ENCODE data around the gene SNED1. TPM values are rescaled to one million over a fixed set of nuclear protein-coding genes. Genes with fewer than 3 reads are reported as not detected.

SNED1 gene
- total RNA-seq, 1 donor from 2014 or later, result 19.4 TPM

DNA sequence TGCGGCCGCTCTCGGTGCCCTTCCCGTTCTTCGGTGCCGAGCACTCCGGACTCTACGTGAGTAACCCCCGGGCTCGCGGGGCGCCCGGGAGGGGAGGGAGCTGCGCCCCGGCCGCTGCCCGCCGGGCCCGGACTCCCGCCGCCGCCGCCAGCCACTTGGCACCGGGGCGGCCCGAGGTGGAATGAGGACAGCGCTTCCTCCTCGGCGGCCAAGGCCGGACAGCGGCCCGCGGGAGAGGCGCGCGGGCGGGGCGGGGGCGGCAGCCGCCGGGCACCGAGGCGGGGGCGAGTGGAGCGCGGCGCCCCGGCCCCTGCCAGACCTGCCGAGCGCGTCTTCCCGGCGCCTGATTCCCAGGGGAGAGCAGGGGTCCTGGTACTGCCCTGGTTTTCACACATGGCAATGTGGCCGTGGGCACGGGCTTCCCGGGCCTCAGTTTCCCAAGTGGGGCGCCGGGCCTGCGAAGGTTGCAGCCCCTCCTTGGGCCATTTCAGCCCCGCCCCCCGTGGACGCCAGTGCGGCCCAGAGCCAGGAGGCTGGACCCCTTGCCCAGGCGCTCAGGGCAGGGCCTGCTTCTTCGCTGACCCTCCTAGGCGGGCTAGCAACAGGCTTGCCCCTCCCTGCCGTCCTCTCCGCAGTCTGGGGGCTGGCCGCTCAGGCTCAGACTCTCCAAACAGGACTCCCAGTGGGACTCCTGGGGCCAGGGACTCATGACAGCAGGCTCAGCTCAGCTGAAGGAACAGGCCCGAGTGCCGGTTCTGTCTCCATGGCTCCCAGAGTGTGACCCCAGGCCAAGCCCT is 775 bp downstream of the SNED1 start:
- Mint-ChIP-seq H3K4me1 (ENCODE audit: unreplicated experiment) (peaks cover 30% of the 10 kb centered on the region), H3K27me3 (ENCODE audit: unreplicated experiment) (peaks cover 11% of the 10 kb centered on the region), H3K9me3 (ENCODE audit: unreplicated experiment) (peaks cover 7% of the 10 kb centered on the region), H3K36me3 (ENCODE audit: unreplicated experiment) (peaks cover 7% of the 10 kb centered on the region), H3K4me3 (ENCODE audit: unreplicated experiment) (peak overlapping the region; percentile 57), H3K27ac (ENCODE audit: unreplicated experiment) (no peak overlapping the region)
- DNase-seq (ENCODE audit: extremely low spot score, unreplicated experiment), result peak; percentile 82
- TF ChIP-seq, protein P1, sequence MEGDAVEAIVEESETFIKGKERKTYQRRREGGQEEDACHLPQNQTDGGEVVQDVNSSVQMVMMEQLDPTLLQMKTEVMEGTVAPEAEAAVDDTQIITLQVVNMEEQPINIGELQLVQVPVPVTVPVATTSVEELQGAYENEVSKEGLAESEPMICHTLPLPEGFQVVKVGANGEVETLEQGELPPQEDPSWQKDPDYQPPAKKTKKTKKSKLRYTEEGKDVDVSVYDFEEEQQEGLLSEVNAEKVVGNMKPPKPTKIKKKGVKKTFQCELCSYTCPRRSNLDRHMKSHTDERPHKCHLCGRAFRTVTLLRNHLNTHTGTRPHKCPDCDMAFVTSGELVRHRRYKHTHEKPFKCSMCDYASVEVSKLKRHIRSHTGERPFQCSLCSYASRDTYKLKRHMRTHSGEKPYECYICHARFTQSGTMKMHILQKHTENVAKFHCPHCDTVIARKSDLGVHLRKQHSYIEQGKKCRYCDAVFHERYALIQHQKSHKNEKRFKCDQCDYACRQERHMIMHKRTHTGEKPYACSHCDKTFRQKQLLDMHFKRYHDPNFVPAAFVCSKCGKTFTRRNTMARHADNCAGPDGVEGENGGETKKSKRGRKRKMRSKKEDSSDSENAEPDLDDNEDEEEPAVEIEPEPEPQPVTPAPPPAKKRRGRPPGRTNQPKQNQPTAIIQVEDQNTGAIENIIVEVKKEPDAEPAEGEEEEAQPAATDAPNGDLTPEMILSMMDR (IDR thresholded peaks at IDR 0.05), result no peak

DNA sequence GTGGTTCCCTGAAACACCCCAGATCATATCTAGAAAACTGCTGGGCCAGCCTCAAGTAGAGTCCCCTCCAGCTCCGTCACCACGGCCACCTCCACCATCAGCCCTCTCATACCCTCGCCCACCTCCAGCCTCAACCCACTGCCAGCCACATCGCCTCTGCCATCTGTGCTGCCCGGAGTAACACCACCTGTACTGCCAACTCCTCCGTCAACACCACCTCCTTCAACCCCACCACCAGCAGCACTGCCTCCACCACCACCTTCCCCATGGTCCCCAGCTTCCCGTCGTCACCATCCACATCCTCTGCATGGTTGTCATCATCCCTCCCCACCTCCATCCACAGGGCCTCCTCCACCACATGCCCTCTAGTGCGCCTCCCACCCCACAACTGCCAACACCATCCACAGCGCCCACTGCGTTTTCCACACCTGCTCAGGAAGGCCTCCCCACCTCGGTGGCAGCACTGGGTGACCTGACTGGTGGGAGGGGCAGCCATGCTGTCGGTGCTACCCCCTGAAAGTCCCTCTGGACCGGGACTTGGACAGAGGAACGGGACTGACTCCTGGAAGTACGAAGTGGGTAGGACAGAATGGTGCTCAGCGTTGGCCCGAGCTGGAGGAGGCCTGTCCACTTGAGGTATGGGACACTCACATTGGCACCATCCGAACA is 1.6 kb downstream of the SNED1 start:
- H3K9me3 Mint-ChIP-seq (ENCODE audit: unreplicated experiment), result peaks cover 10% of the 10 kb centered on the region
- peak; percentile 78 for DNase-seq (ENCODE audit: extremely low spot score, unreplicated experiment)
- H3K27ac Mint-ChIP-seq (ENCODE audit: unreplicated experiment), result no peak overlapping the region
- H3K4me3 Mint-ChIP-seq (ENCODE audit: unreplicated experiment), result peak overlapping the region; percentile 57
- peaks cover 30% of the 10 kb centered on the region for H3K4me1 Mint-ChIP-seq (ENCODE audit: unreplicated experiment)
- H3K27me3 Mint-ChIP-seq (ENCODE audit: unreplicated experiment), result peaks cover 11% of the 10 kb centered on the region
- TF ChIP-seq, protein P1 (IDR thresholded peaks at IDR 0.05), result no peak
- H3K36me3 Mint-ChIP-seq (ENCODE audit: unreplicated experiment), result peaks cover 7% of the 10 kb centered on the region

DNA sequence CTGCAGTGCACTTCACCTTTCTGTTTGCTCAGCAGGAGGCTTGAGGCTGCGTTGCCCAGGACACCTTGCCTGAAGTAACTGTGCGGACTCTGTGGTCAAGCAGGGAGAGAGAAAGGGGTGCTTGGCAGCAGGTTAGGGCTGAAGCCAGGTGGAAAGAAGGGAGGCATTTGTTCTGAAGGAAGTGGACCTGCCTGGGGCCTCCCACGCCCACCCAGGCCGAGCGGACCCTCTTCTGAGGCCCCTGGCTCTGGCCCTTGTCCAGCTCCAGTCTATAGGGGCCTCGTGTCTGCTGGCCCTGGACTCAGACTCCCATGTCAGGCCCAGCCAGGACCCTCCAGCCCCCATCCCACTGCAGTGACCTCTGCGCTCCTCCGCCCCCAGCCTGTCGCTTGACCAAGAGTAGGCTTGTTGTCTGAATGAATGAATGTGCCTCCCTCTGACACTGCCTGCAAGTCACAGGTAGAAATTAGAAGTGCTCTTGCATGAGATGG is 2.5 kb downstream of the SNED1 start:
- H3K27me3 Mint-ChIP-seq (ENCODE audit: unreplicated experiment), result peaks cover 11% of the 10 kb centered on the region
- DNase-seq (ENCODE audit: extremely low spot score, unreplicated experiment), result peak; percentile 75
- peaks cover 8% of the 10 kb centered on the region for H3K36me3 Mint-ChIP-seq (ENCODE audit: unreplicated experiment)
- TF ChIP-seq, protein P1 (IDR thresholded peaks at IDR 0.05), result no peak
- peaks cover 16% of the 10 kb centered on the region for H3K9me3 Mint-ChIP-seq (ENCODE audit: unreplicated experiment)
- H3K27ac Mint-ChIP-seq (ENCODE audit: unreplicated experiment), result no peak overlapping the region
- no peak overlapping the region for H3K4me3 Mint-ChIP-seq (ENCODE audit: unreplicated experiment)
- peaks cover 24% of the 10 kb centered on the region for H3K4me1 Mint-ChIP-seq (ENCODE audit: unreplicated experiment)

DNA sequence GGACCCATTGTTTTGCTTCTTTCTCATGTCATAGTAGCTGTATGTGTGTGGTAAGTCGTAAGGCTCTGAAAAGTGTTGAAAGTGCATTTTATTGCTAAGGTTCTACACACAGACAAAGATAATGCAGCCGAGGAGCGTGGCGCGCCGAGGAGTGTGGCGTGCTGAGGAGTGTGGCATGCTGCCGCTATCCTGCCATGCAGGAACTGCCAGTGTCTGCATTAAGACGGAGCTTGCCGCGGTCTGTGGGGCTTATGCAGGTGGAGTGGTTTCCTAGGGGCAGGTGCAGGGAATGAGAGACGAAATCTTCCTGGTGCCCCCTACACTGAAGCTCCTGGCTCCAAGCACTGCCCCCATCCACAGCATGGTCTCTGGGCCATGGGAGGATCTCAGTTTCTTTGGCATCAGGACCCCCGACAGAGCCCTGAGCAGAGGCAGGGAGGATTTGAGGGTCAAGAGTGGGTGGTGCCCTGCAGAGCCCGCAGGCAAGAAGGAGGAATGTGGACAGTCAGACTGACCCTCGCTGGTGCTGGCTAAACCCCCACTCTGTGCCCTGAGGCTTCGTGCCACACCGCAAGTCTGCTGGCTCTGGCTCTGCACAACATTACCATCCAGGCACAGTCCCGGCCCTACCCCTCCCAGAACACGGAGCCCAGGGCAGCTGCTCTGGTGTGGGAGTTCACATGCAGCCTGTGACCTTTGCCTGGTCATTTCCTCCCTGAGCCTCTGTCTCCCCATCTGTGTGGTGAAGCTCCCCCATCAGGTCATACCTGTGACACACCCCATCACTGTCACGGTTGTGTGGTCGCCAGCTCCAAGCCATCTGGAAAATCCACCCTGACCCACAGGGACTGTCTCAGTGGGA is 3.2 kb downstream of the SNED1 start:
- H3K4me3 Mint-ChIP-seq (ENCODE audit: unreplicated experiment), result no peak overlapping the region
- H3K27ac Mint-ChIP-seq (ENCODE audit: unreplicated experiment), result no peak overlapping the region
- DNase-seq (ENCODE audit: extremely low spot score, unreplicated experiment), result peak; percentile 54
- peaks cover 11% of the 10 kb centered on the region for H3K36me3 Mint-ChIP-seq (ENCODE audit: unreplicated experiment)
- H3K9me3 Mint-ChIP-seq (ENCODE audit: unreplicated experiment), result peaks cover 23% of the 10 kb centered on the region
- TF ChIP-seq, protein P1 (IDR thresholded peaks at IDR 0.05), result no peak
- H3K4me1 Mint-ChIP-seq (ENCODE audit: unreplicated experiment), result peaks cover 23% of the 10 kb centered on the region
- peaks cover 12% of the 10 kb centered on the region for H3K27me3 Mint-ChIP-seq (ENCODE audit: unreplicated experiment)

Data from osteocyte (in vitro differentiated cells).